CD4-positive, alpha-beta T cell treated with Interleukin-4 for 4 hours (primary cell): ENCODE results near the gene C1R.

Source experiments
- DNase-seq: peaks from one replicate; pipeline ENCODE4 v3.0.0-alpha.2; 2020

The C1R gene

GRCh38 chr12:7096006-7096932, 4.0 kb upstream of the C1R start:
- no peak for DNase-seq

- DNase-seq = no peak
Observed at GRCh38 chr12:7093892-7094291, 1.6 kb upstream of the C1R start.

GRCh38 chr12:7093486-7093885, 1.2 kb upstream of the C1R start:
- no peak for DNase-seq

- DNase-seq = no peak
Observed at GRCh38 chr12:7092986-7093460, 778 bp upstream of the C1R start.

GRCh38 chr12:7091660-7092228, 501 bp downstream of the C1R start:
- DNase-seq = no peak

GRCh38 chr12:7091171-7091570, 1.1 kb downstream of the C1R start:
- no peak for DNase-seq

- DNase-seq = no peak
Observed at GRCh38 chr12:7090222-7090998, 1.8 kb downstream of the C1R start.

- no peak for DNase-seq
Observed at GRCh38 chr12:7089196-7089871, 2.9 kb downstream of the C1R start.

GRCh38 chr12:7083125-7083524, 9.1 kb downstream of the C1R start:
- DNase-seq = no peak

GRCh38 chr12:7081037-7081436, 11.2 kb downstream of the C1R start:
- no peak for DNase-seq

- no peak for DNase-seq
Observed at GRCh38 chr12:7079826-7080125, 12.5 kb downstream of the C1R start.

- DNase-seq = no peak
Observed at GRCh38 chr12:7078163-7078562, 14.1 kb downstream of the C1R start.

- no peak for DNase-seq
Observed at GRCh38 chr12:7076493-7076892, 15.8 kb downstream of the C1R start.

- no peak for DNase-seq
Observed at GRCh38 chr12:7075939-7076338, 16.3 kb downstream of the C1R start.

- no peak for DNase-seq
Observed at GRCh38 chr12:7075518-7075917, 16.7 kb downstream of the C1R start.

- DNase-seq = no peak
Observed at GRCh38 chr12:7073946-7074345, 18.3 kb downstream of the C1R start.

GRCh38 chr12:7072554-7072953, 19.7 kb downstream of the C1R start:
- no peak for DNase-seq

- DNase-seq = no peak
Observed at GRCh38 chr12:7072035-7072434, 20.2 kb downstream of the C1R start.

- DNase-seq = no peak
Observed at GRCh38 chr12:7069386-7069785, 22.9 kb downstream of the C1R start.

GRCh38 chr12:7068994-7069346, 23.3 kb downstream of the C1R start:
- DNase-seq = no peak

GRCh38 chr12:7068240-7068993, 23.8 kb downstream of the C1R start:
- no peak for DNase-seq

GRCh38 chr12:7067096-7067495, 25.1 kb downstream of the C1R start:
- no peak for DNase-seq

- DNase-seq = no peak
Observed at GRCh38 chr12:7066596-7066995, 25.6 kb downstream of the C1R start.
